ENCODE results near the gene PRAF2.
A peak's percentile ranks its signal among the peaks of the same experiment; 100 is the strongest.

PRAF2 gene

DNA sequence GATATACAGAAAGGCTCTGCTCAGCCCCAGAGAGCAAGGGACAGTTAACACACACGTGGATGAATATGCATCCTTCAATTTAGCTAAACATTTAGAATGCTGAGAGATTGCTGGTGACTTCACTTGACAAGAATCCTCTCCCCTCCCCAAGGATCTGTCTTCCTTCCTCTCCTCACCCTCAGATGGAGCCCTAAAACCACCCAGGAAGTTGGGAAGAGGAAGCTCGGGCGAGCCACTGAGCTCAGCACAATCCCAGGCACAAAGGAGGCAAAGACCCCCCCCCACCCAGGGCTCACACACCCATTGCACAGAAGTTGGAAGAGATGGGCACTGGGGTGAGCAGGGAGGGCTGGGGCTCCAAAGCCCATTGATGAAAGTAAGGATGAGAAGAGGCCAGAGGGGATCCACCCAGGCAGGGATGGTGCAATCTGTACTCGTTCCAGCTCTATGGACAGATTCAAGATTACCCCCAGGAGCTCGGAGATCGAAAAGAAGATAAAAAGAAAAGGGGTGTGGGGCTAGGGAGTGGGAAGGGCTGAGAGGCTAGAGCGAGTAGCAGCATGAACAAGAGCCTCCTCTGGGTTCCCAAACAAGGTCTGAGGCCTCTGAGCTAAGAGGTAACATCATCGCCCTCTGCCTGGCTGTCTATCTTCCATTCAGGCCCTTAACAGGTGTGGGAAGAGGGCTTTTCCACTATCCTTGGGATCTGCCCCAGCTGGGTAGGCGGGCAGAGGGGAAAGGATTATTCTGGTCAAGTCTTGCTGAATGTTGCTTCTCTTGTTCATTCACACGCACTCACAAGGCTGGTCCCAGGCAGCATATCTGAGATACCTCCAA is 31.8 kb downstream of the PRAF2 start:
- peak; percentile 3 for DNase-seq

DNA sequence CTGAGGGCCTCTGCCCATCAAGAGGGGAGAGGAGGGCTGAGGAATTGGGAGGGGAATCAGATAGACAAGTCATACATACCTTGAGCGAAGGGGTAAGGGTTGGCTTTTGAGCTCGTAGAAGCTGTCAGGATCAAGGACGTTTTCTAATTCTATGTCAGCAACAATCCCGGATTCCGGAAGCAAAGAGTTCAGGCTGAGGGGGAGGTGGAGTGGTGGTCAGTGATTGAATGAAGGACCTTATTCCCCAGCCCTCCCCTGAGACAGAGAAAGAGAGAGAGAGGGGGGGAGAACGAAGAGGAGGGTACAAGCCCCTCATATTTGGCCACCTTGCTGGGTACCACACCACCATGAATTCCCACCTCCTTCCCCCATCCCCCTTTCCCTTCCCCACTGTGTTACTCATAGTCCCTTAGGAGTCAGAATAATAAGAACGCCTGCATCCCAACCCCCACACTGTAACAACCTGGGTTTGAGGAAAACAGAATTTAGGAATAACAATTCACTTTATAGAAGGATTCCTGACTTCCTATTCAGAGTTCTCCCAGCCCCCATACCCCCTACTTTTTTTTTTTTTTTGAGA is 33.3 kb downstream of the PRAF2 start:
- DNase-seq: no peak

DNA sequence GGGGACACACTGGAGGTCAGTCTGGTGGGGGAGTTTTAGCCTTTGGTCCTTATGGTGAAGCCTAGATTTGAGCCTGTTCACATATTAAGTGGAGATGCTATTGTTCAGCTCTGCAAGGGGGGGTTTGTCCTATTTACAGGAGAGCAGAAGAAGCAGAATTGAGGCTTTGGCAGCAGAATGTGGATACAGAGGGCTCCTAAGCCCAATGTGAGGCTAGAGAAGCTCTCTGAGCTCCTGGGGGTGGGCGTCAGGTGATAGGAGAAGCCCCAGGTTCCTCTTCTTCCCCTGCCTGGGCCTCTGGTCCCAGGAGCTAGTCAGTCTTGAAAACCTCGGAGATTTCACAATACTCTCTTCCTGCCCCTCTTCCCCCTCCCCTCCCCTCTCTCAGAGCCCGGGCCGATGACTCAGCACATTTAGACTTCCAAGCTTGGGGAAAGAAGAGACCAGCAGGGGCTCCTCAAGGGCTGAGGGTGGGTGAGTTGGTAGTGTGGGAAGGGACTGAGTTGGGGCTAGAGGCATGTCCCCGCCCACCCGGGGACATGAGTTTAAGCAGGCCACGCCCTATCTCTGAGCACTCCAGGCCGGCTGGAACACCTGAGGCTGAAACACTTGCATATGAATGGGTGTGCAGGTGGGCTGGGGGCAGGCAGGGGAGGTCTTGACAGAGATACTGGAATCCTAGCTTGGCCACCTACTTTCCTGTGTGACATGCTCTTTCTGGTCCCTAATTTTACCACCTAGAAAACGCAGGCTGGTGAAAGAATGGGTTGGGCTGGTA is 34.0 kb downstream of the PRAF2 start:
- DNase-seq: peak; percentile 43

DNA sequence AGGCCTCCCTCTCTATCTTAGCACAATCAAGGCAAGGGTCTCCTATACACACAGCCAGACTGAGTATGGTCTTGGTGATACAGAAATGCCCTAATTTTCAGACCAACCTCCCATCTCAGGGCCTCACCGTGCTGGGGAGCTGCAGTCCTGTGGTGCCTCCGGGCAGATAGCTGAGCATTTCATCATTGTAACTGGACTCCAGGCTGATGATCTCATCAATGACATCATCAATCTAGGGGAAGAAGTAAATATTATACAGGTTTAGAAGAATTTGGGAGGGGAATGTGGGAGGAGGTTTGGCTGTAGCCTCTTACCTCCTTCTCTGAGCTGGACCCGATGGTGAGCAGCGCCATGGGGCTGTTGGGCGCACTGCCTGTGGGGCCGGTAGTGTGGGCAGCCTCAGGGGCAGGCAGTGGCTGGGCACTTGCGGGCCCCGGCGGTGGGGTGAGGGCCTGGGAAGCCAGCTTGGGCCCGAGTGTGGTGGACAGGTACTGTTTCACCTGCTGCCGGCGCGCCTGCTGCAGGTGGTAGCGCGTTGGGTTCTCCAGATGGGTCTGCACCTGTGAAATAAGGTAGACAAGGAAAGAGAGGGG is 35.8 kb downstream of the PRAF2 start:
- no peak for DNase-seq

DNA sequence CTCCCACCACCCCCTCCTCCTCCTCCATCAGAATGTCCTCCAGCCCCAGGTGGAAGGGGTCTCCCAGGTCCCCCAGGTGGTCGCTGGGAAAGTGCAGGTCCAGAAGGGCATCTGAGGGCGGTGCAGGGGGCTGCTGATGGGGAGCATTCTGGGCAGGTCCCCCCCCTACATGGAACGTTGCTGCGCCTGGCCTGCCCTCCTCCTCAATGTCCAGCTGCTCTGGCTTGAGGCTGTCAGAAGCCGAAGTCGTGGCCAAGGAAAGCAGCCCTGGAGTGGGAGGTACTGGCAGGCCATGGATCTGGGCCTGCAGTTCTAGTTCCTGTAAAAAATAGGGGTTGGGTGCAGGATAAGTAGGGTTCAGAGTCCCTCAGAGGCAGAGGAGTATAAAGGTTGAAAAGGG is 43.5 kb downstream of the PRAF2 start:
- DNase-seq: no peak

DNA sequence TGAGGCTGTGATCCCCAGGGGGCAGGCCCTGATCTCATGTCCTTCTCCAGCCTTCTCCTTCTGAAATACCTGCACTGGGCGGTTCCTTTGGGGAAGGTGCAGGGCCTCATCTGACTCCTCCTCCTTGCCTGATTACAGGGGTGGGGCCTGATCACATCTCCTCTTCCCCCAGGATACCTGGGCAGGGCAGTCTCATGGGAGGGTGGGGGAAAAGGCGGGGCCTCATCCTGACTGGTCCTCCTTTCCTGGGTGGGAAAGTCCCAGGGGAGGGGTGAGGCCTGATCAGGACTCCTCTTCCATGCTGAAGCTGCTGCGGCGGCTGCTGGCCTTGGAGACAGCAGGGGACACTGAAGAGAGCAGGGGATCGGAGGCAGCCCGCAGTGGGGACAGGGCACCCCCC is 43.9 kb downstream of the PRAF2 start:
- no peak for DNase-seq
